ENCODE results near the gene ZNF222.

The ZNF222 gene

GRCh38 chr19:44019498-44019897, 5.7 kb upstream of the ZNF222 start:
- no peak overlapping the region for H3K4me3 ChIP-seq (ENCODE audit: low read depth, low read length)
- TF ChIP-seq CTCF (conservative IDR thresholded peaks at IDR 0.05; ENCODE audit: low read depth, low read length): no peak
- DNase-seq (ENCODE audit: low read depth): no peak

GRCh38 chr19:44021221-44021620, 4.0 kb upstream of the ZNF222 start:
- no peak overlapping the region for H3K4me3 ChIP-seq (ENCODE audit: low read depth, low read length)
- no peak for DNase-seq (ENCODE audit: low read depth)
- TF ChIP-seq CTCF (conservative IDR thresholded peaks at IDR 0.05; ENCODE audit: low read depth, low read length): no peak

- no peak for DNase-seq (ENCODE audit: low read depth)
- peak overlapping the region; percentile 76 for H3K4me3 ChIP-seq (ENCODE audit: low read depth, low read length)
Observed at GRCh38 chr19:44024900-44025216, 321 bp upstream of the ZNF222 start.

GRCh38 chr19:44026622-44027021, 1.4 kb downstream of the ZNF222 start:
- no peak for DNase-seq (ENCODE audit: low read depth)
- H3K4me3 ChIP-seq (ENCODE audit: low read depth, low read length): no peak overlapping the region
- no peak for TF ChIP-seq CTCF (conservative IDR thresholded peaks at IDR 0.05; ENCODE audit: low read depth, low read length)

More at GRCh38 chr19:44024900-44025216, 321 bp upstream of the ZNF222 start:
- TF ChIP-seq CTCF (conservative IDR thresholded peaks at IDR 0.05; ENCODE audit: low read depth, low read length): no peak

GRCh38 chr19:44032001-44032610, 6.9 kb downstream of the ZNF222 start:
- DNase-seq (ENCODE audit: low read depth): no peak
- no peak overlapping the region for H3K4me3 ChIP-seq (ENCODE audit: low read depth, low read length)
- TF ChIP-seq CTCF (conservative IDR thresholded peaks at IDR 0.05; ENCODE audit: low read depth, low read length): no peak

GRCh38 chr19:44042147-44042546, 17.0 kb downstream of the ZNF222 start:
- TF ChIP-seq CTCF (conservative IDR thresholded peaks at IDR 0.05; ENCODE audit: low read depth, low read length): no peak
- DNase-seq (ENCODE audit: low read depth): no peak
- H3K4me3 ChIP-seq (ENCODE audit: low read depth, low read length): no peak overlapping the region

Measured in choroid plexus epithelial cell (primary cell).